DMS79 treated with DMSO at 0.1 percent for 48 hours (cell line): ENCODE results near the gene ACAP3.
A peak's percentile ranks its signal among the peaks of the same experiment; 100 is the strongest.

Experiments
- DNase-seq: peaks from one replicate; lab custom pipeline; 2025; lab: John Stamatoyannopoulos, UW

The ACAP3 gene

DNA sequence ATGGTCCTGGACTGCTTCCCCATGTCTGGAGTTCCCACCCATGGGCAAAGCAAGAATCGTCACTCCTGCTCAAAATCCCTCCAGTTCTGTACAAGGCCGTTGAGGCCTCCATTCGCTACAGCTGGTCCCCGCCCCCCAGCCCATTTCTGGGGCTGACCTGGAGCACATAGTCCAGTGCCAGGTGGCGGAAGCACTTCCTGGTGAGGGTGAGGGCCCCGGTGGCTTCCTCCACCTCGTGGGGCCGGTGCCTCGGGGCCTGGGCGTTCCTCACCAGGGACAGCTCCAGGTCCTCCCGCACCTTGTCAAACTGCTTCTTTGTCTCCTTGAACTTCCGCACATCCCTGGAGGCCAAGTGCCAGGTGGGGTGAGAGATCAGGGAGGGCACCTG is 7.4 kb downstream of the ACAP3 start:
- DNase-seq: no peak

DNA sequence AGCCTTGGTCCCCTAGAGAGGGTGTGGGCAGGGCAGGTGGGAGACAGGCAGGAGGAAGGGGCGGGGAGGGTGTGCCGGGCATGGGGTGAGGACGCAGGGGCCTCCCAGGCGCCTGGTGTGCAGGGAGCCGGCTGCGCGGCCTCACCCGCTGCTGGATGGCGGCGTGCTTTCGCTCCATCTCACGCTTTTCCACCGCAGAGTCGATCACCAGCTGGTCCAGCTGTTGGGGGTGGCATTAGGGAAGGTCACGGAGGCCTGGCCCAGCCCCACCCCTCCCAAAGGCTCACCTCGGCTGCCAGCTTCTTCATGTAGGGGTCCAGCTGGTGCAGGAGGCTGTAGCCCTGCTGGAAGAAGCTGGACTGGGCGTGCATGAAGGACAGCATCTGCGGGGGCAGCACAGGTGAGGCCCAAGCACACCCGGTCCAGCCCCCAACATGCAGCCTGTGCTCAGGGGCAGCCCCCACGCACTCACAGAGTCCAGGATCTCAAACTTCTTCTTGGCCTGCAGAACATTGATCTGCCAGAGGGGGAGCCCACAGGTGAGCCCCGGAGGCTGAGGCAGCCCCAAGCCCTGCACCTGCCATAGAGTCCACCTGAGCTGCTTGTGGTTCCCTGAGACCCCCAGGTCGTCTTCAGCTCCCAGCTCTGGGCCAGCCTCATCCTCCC is 7.9 kb downstream of the ACAP3 start:
- no peak for DNase-seq

DNA sequence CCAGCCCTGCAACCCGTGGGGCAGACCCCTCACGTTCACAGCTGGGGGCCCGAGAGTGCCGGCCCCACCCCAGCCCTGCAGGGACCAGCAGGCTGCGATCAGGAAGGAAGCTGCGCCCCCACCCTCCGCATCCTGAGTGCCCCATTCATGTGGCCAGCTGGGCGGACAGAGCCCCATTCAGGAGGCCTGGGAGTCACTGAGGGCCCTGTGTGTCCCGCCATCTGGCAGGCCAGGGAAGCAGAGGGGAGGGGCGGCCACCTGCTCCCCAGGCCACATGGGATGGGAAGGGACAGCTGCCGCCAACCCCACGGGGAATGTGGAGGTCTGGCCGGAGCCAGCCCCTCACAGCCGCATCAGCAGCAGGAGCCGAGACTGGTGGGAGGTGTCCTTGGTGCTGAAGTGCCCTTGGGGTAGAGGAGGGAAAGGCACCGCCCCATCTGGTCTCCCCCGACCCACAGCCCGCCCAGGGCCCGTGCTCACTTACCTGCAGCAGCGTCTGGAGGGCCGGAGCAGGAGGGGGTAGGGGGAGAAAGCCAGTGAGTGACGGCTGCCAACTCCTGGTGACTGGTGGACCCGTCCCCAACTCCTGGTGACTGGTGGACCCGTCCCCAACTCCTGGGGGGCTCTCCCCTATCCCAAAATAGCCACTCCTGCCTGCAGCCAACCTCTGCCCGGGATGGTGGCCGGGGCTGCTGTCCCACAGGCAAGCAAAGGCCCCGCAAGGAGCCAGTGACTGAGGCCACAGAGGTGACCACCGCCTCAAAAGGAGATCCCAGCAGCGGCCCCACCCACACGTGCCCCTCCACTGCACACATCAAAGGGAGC is 8.7 kb downstream of the ACAP3 start:
- no peak for DNase-seq

DNA sequence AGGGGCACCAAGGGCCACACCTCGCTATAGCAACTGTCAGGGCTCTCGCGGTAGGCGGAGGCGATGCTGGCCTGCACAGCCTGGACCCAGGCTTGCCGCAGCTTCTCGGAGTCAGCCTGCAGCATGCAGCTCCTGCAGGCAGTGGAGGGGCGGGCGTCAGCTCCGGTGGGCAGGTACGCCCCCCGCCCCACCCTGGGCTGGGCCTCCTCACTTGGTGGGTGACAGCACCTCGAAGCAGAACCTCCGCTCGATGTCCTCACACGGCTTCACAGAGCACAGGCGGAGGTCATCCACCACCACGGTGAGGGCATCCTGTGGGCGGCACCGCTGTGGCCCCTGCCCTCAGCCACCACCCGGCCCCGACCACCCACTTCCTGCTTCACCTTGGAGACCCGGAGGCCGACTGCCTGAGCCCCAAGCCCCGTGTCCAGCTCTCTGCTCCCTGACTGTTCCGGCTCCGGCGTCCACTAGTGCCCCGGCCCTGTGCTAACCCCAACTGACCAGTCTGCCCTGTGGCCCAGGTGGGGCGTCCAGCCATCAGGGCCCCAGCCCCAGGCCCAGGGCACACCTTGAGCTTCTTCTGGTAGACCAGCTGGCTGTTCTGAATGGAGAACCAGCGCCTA is 9.8 kb downstream of the ACAP3 start:
- DNase-seq: no peak

DNA sequence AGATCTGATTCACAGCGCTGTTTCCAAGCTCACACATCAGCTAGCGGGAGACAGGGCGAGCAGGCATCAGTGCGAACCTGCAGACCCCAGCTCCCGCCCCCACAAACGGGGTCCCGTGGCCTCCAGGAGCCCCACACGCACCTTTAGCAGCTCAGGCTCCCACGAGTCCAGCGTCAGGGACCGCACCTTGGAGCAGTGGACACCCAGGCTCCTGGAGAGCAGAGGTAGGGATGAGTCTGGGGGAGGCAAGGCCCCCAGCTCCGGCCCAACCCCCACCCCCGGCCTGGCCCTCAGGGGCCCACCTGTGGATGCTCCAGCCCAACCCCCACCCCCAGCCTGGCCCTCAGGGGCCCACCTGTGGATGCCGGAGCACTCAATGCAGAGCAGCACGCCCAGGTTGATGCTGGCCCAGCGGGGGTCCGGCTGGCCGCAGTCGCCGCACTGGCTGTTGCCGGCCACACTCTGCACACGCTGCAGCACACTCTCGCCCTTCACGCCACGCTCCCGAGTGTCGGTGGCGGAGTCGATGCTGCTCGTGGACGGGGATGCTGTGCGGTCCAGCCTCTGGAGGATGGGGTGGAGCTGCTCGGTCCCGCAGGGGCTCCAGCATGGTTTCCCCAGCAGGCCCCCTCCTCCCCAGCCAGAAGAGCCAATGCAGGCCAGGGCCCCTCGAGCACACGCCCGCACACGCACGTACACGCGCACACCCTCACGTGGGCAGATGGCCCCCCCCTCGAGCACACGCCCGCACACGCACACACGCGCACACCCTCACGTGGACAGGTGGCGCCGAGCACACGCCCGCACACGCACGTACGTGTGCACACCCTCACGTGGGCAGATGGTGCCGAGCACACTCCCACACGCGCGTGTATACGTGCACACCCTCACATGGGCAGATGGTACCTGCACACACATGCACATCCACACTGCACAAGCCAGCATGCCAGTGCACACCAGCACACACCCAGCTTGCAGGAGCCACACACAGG is 11.4 kb downstream of the ACAP3 start:
- DNase-seq: no peak

DNA sequence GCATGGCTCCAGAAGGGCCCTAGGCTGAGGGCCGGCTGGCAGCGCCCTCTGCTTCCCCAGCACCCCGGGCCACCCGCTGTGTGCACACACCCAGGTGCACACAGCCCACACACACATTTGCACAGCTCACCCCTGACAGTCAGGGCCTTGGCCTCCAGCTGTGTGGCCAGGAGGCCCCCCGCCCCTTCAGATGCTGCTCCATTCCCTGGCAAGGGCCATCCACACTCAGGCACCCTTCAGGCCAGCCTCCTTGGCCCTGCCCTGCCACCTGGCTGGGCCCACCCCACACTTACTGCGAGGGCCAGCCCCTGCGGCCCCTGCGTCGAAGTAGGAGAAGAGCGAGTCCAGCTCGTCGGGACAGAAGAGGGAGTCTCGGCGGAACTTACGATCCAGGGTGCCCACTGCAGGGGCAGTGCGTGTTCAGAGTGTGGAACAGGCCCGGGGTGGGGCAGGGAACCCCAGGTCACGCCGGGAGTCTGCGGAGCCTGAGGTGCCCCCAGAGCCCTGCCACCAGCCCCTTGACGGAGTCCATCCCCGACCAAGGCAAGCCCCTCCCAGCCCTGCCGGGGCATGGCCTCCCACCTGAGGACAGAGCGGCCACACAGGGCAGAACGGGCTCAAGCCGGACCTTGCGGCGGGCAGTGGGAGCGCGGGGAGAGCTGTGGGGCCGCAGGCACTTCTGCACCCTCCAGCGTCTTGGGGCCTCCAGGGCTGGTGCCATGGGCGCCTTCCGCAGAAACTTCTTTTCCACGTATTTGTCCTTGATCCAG is 12.4 kb downstream of the ACAP3 start:
- DNase-seq: no peak

DNA sequence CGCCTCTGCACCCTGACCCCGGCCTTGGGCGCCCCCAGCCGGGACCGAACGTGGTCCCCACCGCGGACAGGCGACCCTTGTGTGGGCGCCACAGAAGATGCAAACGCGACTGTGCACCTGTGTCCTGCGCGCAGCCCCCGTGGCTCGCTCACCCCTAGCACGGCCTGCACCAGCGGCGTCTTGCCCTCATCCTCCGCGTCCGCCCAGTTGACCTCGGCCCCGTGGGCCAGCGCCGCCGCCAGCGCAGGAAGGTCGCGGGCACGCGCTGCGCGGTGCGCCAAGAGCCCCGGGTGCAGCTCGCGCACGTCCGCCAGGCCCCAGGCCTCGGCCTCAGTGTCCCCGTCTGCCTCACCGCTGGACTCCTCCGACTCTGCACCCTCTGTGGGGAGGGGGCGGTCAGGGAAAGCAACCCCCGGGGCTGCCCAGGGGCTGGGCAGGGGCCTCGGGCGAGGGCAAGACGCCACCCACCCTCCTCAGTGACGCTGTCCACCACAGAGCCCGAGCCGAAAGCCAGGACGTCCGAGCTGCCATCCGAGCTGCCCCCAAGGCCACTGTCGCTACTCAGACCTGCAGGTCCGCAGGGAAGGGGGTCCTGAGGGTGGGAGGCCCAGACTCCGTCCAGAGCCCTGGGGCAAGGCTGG is 13.4 kb downstream of the ACAP3 start:
- DNase-seq: no peak

DNA sequence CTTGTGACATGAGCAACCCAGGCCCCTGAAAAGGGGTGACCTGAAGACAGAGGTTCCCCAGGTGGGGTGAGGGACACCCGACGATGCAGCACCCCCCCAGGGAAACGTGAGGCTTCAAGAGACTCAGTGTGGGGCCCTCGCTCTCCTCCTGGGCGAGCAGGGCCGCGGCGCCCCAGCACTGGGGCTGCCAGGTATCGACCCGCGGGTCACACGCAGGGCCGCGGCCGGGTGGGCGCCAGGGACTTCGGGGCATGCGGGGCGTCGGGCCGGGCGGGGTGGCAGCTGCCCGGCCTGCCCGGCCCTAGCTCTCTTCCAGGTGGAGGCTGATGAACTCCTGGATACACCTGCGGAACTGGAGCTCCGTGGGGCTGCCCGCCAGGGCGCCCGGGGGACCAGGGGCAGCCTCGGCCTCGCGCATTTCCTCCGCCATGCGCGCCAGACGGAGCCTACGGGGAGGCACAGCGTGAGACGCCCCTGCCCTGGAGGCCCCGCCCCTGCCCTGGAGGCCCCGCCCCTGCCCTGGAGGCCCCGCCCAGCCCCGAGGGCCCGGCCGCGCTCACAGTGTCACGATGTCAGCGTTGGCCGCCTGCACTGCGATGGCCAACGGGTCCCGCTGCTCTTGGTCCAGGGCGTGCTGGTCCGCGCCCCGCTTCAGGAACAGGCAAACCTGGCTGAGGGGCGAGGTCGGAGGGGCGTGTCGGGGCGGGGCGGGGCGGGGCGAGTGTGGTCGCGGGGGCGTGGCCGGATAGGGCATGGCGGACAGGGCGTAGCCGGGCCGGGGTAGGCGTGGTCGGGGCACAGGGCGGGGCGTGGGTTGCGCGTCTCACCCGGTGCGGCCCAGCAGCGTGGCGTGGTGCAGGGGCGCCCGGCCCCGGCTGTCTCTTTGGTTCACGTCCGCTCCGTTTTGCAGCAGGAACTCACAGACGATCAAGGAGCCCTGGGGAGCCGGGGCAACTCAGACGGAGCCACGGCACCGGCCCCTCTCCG is 14.2 kb downstream of the ACAP3 start:
- DNase-seq: no peak

DNA sequence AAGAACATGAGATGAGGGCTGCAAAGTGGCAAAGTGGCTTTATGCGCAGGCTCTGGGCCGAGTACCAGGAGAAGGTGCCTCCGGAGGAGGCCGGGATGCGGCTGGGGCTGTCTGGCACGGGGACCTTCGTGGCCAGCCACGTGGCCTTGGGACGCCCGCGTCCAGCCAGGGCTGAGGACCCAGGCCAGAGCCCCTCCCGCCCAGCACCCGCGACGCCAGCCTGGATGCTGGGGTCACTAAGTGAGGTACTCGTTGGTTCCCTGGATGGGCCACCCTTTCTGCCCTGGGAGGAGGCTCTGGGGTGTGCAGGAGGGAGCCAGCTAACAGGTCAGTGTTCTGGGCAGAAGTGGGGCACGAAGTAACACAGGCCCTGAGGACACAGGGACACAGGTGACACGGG is 14.9 kb downstream of the ACAP3 start:
- no peak for DNase-seq

DNA sequence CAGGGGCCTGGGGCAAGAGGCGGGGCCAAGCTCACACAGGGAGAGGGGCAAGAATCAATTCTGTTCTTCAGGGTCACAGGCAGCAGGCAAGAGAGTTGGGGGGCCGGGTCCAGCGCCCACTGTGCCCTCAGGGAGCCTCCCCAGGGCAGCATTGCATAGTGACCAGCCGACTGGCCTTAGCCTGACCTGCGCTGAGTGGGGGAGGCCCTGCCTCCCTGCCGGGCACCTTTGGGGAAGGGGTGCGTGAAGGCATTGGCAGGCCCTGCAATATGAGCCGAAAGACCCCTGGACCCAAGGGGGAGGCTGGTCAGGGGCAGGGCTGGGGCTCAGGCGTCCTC is 15.3 kb downstream of the ACAP3 start:
- no peak for DNase-seq

DNA sequence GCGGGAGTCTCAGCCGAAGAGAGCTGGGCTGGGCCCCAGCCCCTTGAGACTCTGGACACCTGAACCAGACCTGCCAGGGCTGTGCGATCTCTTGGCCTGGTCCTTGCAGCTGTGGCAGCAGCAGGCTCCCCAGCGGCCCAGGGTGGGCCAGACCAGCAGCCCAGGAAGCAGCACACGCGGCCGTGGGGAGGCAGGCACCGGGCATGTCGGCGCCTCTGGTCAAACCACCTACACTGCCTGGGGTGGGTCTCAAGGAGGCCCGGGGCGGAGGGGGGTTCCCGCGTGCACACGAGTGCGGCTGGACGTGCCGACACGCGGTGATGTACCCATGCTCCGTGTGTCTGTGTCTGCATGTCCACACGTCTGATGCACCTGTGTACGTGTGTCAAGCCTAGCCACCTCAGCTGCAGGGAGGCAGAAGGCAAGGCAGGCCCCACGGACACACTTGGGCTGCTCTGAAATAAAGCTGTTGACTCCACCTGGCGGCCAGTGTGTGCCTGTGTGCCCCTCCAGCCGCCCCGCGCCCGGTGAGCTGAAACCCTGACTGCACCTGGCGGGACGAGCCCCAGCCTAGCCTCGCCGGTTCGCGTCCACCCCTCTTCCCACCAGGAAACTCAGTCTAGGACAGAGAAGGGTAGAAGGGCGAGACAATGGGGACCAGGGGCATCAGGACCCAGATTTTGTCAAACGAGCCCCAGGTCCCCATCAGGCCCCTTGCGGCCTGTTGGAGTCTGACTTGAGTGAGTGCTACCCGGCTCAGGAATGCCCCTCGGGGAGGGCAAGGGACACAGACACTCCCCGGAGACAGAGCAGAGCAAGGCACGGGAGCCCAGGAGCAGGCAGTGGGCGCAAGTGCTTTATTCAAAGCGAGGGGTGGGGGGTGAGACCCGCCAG is 15.9 kb downstream of the ACAP3 start:
- DNase-seq: peak; percentile 90

DNA sequence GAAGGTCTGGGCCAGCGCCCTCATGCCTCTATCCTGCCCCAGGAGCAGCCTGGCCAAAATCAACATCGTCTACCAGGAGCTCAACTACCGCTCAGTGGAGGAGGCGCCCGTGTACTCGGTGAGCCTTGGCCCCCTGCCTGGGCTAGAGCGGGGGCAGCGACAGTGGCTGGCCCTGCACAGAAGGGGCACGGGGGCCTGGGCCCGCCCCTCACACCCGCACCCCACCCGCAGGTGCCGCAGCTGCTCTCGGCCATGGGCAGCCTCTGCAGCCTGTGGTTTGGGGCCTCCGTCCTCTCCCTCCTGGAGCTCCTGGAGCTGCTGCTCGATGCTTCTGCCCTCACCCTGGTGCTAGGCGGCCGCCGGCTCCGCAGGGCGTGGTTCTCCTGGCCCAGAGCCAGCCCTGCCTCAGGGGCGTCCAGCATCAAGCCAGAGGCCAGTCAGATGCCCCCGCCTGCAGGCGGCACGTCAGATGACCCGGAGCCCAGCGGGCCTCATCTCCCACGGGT is 16.7 kb downstream of the ACAP3 start:
- peak; percentile 62 for DNase-seq

DNA sequence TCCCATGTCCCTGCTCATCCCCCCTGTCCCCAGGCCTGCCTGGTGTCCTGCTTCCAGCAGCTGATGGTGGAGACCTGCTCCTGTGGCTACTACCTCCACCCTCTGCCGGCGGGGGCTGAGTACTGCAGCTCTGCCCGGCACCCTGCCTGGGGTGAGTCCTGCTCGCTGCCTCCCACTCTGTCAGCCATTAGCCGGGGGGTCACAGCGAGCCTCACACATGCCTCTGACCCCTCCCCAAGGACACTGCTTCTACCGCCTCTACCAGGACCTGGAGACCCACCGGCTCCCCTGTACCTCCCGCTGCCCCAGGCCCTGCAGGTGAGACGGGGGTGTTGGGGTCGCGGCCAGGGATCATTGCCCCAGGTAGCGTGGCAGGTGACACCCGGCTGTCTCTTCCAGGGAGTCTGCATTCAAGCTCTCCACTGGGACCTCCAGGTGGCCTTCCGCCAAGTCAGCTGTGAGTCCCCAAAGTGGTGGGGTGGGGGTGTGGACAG is 17.4 kb downstream of the ACAP3 start:
- peak; percentile 35 for DNase-seq

DNA sequence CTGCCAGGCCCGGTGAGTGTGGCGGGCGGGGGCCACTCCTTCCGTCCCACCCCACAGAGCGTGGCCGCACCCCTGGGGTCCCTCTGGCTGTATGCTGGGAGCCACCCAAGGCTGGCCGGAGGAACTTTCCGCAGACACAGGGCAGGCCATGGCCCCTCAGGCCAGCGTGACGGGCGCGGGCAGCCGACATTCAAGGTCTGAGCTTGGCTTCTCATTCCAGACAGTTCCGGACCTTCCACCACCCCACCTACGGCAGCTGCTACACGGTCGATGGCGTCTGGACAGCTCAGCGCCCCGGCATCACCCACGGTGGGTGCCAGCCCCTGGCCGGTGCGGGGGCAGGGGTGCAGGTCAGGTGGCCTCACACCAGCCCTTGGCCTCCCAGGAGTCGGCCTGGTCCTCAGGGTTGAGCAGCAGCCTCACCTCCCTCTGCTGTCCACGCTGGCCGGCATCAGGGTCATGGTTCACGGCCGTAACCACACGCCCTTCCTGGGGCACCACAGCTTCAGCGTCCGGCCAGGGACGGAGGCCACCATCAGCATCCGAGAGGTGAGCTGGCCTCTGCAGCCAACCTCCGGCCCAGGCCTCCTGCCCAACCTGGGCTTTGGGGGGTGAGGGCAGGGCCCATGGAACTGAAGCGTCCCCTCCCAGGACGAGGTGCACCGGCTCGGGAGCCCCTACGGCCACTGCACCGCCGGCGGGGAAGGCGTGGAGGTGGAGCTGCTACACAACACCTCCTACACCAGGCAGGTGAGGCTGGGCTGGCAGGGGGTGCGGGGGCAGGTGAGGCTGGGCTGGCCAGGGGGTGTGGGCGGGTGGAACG is 20.2 kb downstream of the ACAP3 start:
- DNase-seq: no peak

DNA sequence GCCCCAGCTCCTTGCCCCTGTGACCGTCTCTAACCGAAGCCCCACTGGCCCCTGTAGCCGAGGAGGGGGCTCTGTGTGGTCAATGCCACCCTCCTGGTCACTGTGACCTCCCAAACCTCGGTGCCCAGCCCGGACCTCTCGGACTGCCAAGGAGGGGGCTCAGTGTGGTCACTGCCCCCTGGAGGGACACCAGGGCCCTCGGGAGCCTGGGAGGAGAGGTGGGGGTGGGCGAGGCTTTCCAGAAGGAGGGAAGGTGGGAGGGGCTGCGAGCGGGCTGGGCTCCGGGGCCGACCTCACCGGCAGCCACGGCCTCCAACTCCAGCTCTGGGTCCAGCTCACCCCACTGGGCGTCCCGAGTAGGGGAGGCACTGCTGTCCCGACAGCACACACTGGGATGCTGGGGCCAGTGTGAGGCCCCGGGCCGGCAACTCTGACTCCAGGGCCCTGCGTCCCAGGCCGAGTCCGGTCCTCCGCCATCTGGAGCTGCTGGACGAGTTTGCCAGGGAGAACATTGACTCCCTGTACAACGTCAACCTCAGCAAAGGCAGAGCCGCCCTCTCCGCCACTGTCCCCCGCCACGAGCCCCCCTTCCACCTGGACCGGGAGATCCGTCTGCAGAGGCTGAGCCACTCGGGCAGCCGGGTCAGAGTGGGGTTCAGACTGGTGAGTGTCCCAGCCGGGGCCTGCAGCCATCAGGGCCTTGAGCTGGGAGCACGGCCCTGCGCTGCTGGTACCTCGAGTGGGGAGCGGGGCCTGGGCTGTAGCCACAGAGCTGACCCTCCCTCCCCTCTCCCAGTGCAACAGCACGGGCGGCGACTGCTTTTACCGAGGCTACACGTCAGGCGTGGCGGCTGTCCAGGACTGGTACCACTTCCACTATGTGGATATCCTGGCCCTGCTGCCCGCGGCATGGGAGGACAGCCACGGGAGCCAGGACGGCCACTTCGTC is 21.1 kb downstream of the ACAP3 start:
- no peak for DNase-seq
